HG02623 (cell line): ENCODE measurements around the gene TANC1.

Experiments
- ATAC-seq: cut with Tn5 transposase; IDR thresholded peaks from one replicate; pipeline ENCODE4 v1.9.1; 2021; ENCODE audit warnings: moderate library complexity; ENCODE audit not compliant: unreplicated experiment

Gene TANC1

GRCh38 chr2:159153951-159154350 lies 185.5 kb downstream of the TANC1 start:
- ATAC-seq = no peak

- ATAC-seq = no peak
Observed at GRCh38 chr2:159154366-159154765, 185.9 kb downstream of the TANC1 start.

- no peak for ATAC-seq
Observed at GRCh38 chr2:159155320-159155719, 186.9 kb downstream of the TANC1 start.

GRCh38 chr2:159155791-159156190 lies 187.4 kb downstream of the TANC1 start:
- ATAC-seq = no peak

DNA sequence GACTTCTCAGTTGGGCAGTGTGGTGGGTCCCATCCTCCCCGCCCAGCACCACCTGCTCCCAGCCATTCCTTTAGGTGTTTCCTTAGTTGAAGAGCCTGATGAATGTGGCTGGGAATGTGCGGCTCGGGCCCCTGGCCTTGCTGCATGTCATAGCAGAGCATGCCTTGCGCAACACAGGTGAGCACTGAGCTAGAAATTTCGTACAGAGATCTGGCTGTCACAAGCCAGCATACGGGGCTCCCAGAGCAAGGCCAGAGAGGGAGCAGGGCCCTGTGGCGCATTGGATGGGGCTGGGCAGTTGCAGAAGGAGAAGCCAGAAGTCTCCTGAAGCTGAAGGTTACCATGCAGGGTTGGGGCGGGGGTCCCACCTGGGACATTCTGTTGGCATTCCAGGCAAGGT lies 188.4 kb downstream of the TANC1 start:
- no peak for ATAC-seq

DNA sequence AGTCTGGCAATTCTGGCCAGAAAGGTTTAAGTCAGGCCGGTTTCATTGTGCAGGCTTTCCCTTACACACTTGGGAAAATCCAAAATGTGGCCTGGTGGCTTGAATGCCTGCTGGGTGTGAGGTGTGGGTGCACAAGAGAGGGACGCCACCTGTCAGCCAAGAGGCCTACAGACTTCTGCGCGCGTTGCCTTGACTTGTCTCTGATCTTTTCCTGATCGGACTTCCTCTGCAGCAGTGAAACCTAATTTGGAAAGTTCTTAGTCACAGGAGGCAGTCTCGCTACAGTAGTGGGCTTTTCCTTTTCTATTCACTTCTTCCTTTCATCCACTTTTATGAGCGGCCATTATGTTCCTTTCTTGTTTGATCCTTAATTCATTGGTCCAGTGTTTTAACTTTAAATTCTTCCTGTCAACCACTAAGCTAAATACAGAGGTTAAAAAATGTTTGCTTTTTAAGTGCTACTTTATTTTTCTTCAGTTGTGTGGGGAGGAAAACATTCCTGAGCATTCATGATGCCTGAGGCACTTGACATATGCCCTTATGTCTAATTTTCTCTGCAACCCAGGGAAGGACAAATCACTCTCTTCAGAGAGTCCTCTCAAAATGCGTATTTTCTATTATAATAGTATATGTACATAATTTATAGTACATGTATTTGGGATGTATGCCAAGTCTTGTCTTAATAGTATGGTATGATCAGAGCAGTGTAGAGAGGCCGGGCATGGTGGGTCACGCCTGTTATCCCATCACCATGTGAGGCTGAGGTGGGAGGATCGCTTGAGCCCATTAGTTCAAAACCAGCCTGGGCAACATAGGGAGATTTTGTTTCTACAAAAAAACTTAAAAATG lies 189.1 kb downstream of the TANC1 start:
- ATAC-seq = no peak

GRCh38 chr2:159160412-159160811 lies 192.0 kb downstream of the TANC1 start:
- ATAC-seq = no peak

GRCh38 chr2:159160954-159161353 lies 192.5 kb downstream of the TANC1 start:
- ATAC-seq = no peak

DNA sequence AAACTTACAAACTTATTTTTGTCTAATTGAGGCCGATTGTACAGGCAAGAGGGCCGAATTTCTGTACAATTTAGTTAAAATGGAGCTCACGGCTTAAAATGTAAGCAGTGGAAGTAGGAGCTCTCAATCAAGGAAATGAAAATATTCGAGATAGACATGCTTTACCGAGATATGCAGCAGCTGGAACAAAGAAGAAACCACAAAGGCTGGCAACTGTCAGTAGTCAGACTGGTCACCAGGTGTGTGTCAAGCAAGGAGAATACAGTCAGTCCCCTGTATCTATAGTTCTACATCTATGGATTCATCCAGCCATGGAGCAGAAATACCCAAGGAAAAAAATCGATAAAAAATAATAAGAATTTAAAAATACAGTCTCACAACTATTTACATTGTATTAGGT lies 195.5 kb downstream of the TANC1 start:
- no peak for ATAC-seq

- no peak for ATAC-seq
Observed at GRCh38 chr2:159164457-159164911, 196.0 kb downstream of the TANC1 start.

DNA sequence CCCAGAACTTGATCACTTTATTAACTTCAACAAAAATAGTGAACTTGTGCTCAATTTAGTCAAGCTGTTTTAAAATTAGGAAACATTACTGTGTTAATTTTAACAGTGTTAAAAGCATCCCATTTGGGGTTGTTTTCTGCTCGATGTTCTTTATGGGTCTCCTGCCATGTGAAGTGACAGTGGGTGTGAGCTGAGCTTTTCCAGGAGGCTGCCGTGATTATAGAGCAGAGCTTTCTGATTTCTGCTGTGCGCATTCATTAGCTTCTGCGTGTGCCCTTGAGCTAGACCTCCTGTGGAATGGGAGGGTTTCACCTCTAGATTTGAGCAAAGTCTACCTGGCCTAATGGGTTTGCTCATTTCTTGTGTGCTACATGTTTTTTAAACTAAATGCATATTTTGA lies 196.6 kb downstream of the TANC1 start:
- ATAC-seq = no peak

DNA sequence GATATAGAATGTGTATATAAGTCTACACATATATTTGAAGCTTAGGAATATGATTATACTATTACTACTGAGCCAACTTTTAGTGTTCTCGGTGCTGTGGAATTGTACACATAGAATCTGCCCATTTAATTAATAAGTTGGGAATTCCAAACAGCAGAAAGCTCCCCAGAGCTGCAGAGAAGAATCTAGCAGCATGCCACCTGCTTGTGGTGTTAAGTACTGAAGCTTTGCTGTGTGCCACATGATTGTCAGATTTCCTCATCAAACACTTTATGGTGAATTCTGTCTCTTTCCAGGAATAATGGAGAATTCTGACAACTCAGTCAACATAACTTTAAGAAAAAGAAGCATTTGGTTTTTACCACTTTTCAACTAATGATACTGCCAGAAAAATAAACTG lies 200.3 kb downstream of the TANC1 start:
- ATAC-seq = no peak

DNA sequence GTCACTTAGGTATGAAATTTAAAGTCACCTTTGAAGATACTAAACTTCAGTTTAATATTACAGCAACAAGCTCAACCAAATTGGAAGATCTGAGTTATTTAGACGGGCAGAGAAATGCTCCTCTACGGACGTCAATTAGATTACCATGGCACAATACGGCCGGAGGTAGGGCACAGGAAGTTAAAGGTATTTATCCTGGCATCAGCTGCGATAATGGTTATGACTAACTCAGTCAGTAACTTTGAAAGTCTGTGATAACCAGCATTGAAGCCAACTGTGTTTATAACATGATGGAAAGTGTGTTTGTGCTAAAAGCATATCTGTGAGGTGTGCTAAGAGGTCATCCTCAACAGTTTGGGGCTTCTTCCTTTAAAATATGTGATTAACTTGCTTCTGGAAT lies 200.7 kb downstream of the TANC1 start:
- no peak for ATAC-seq

- no peak for ATAC-seq
Observed at GRCh38 chr2:159172403-159172802, 204.0 kb downstream of the TANC1 start.

- no peak for ATAC-seq
Observed at GRCh38 chr2:159174759-159175158, 206.3 kb downstream of the TANC1 start.

DNA sequence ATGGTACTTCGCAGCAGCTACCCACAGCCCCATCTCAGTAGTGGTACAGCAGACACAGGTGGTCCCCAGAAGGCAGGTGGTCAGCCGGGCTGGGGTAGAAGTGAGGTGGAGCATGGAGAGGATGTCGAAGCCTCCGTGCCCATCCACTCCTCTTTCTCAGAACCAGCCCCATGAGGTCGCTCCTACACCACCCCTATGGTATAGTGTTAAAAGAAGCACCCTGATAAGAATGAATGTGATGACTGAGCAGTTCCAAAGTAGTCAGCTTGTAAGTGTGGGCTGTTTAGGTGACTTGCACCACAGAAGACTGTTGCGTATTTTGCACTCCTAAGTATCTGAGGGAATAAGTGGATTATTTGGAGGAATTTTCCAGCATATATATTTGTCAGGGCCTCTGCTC lies 206.7 kb downstream of the TANC1 start:
- no peak for ATAC-seq

GRCh38 chr2:159175927-159176326 lies 207.5 kb downstream of the TANC1 start:
- ATAC-seq = no peak

- ATAC-seq = no peak
Observed at GRCh38 chr2:159176555-159176954, 208.1 kb downstream of the TANC1 start.

DNA sequence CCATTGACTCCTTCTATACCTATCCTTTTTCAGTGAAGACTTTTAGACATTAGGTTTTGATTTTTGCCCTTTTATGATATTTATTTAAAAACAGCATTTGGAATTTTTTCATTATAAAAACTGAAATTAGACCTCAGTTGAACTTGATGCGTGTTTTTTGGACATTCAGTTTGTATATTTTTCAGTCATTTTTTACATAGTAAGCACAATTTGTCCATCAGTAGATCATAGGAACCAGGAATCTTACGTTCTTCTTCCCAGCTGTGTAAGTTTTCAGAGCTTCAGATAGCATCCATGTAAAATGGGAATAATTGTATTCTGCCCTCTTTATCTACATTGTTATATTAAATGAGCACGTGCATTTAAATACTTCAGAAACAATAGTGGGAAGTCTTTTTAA lies 208.9 kb downstream of the TANC1 start:
- no peak for ATAC-seq

DNA sequence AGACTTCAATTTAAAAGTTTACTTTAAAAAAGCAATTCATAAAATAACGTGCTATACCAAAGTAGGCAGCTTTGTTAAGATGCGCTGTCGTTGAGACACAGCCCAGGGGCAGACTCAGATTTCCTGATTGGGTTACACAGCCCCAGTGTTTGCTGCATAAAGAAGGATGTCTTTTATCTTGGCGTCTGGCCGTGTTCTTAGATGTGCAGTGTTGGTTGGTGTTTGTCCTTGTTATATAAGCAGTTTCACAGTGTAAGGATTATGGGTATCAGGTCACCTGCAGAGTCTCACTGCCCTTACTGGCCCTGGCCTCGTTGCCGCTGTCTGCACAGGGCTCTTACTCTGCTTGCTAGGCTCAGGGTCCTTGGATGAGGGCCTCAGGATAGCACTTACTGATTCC lies 209.5 kb downstream of the TANC1 start:
- no peak for ATAC-seq

- no peak for ATAC-seq
Observed at GRCh38 chr2:159179096-159179495, 210.7 kb downstream of the TANC1 start.

DNA sequence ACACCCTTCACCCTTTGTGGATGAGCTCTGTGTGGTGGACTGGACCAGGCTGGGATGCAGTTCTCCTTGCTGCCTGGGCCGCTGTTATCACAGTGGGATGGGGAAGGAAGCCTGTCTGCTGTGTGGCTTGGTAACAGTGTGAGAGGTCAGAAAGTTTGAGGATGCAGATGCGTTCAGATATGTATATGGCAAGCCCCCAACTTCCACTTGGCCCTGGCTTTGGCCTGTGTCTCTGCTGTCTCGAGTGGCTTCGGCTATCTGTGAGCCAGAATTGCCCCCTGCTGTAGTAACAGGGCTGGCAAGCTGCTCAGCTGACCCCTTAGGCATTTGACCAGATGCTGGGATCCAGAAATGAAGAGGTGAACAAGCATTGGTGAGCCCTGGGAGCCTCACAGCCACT lies 211.3 kb downstream of the TANC1 start:
- ATAC-seq = no peak

- no peak for ATAC-seq
Observed at GRCh38 chr2:159183346-159183745, 214.9 kb downstream of the TANC1 start.
